ENCODE measurements around the gene ADAMTS2. TPM values are rescaled to one million over a fixed set of nuclear protein-coding genes. Genes with fewer than 3 reads are reported as not detected.

ADAMTS2 gene
- total RNA-seq, 1 donor from 2014 or later: 8.2 TPM

- no peak overlapping the region for H3K4me3 Mint-ChIP-seq
- no peaks in the 10 kb centered on the region for H3K36me3 Mint-ChIP-seq
- no peak for DNase-seq (ENCODE audit: low spot score in 2 of 2, unreplicated experiment in 2 of 2)
- no peak for TF ChIP-seq CTCF (IDR thresholded peaks at IDR 0.05; ENCODE audit: unreplicated experiment)
- no peak overlapping the region for H3K27ac Mint-ChIP-seq
- peaks cover 8% of the 10 kb centered on the region for H3K4me1 Mint-ChIP-seq
- peaks cover 14% of the 10 kb centered on the region for H3K9me3 Mint-ChIP-seq
- no peaks in the 10 kb centered on the region for H3K27me3 Mint-ChIP-seq (ENCODE audit: low read depth)
Observed at GRCh38 chr5:179310439-179311090, 34.7 kb downstream of the ADAMTS2 start.

DNA sequence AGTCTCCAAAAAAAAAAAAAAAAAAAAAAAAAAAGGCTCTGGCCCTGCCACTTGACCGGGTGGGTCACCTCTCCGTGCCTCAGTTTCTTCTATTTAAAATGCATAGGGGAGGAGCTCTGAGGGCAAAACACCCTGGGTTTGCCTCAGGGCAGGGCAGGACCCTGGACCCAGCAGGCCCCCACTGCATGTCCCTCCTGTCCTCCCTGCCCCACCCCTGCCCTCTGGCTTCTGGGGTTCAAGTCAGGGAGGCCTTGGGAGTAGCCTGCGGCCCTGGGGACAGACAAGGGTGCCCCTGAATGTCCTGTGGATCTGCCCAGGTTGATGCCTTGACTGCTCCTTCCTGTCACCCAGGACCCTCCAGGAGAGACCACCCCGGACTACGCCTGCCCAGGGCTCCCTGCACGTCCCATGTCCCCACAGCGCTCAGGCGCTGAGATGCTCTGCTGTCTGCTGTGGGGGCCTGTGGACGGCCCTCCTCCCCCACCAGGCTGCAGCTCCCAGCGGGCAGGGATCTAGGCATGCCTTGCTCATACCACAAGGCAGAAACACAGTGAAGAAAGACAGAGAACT lies 35.4 kb downstream of the ADAMTS2 start:
- TF ChIP-seq CTCF (IDR thresholded peaks at IDR 0.05; ENCODE audit: unreplicated experiment): no peak
- no peaks in the 10 kb centered on the region for H3K36me3 Mint-ChIP-seq
- peaks cover 6% of the 10 kb centered on the region for H3K4me1 Mint-ChIP-seq
- no peaks in the 10 kb centered on the region for H3K27me3 Mint-ChIP-seq (ENCODE audit: low read depth)
- H3K9me3 Mint-ChIP-seq: peaks cover 20% of the 10 kb centered on the region
- no peak overlapping the region for H3K4me3 Mint-ChIP-seq
- no peak overlapping the region for H3K27ac Mint-ChIP-seq
- no peak for DNase-seq (ENCODE audit: low spot score in 2 of 2, unreplicated experiment in 2 of 2)

DNA sequence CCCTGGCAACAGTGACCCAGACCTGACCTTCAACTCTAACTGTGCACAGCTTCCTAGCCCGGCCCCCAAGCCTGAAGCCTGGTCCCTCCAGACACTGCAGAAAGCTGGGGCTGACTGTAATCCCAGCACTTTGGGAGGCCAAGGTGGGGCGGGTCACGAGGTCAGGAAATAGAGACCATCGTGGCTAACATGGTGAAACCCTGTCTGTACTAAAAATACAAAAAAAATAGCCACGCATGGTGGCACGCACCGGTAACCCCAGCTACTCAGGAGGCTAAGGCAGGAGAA lies 35.9 kb downstream of the ADAMTS2 start:
- Mint-ChIP-seq H3K36me3 (no peaks in the 10 kb centered on the region), H3K4me3 (no peak overlapping the region), H3K9me3 (peaks cover 25% of the 10 kb centered on the region), H3K27ac (no peak overlapping the region), H3K4me1 (peaks cover 1% of the 10 kb centered on the region), H3K27me3 (ENCODE audit: low read depth) (no peaks in the 10 kb centered on the region)
- no peak for TF ChIP-seq CTCF (IDR thresholded peaks at IDR 0.05; ENCODE audit: unreplicated experiment)
- DNase-seq (ENCODE audit: low spot score in 2 of 2, unreplicated experiment in 2 of 2): no peak

DNA sequence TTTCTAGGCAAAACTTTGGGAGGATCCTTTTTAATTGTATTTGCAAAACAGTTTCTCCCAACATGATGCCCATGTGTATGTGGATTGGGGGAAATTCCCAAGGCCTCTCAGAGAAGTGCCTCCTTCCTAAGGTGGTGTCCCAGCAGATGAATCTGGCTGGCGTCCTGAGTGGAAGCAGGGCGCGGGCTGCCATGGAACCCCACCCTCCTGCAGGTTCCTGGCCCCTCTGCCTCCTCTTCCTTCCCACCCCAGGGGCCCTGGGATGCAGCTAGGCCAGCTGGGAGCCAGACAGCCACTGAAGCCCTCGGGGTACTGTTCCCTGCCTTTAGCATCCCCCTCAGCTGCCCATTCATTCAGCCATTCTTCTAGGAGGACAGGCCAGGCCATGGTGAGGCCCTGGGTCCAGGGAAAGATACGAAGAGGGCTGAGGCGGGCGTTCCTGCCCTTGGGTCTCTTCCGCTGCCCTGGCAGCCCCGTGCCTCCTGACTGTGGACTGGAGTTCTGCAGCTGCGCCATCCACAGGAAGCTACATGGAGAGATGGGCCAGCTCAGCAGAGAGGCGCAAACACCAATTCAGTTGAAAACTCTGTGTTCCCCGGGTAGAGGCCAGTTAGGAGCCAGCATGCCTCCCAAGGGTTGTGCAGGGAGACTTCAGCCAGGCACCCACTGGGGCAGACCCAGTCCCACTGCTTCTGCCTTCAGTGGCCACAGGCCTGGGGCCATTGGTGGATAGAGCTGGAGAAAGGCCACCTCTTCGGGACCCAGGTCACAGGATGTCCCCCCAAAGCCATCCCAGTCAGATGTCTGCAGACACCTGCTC lies 36.5 kb downstream of the ADAMTS2 start:
- no peak for DNase-seq (ENCODE audit: low spot score in 2 of 2, unreplicated experiment in 2 of 2)
- Mint-ChIP-seq H3K27ac (no peak overlapping the region), H3K27me3 (ENCODE audit: low read depth) (no peaks in the 10 kb centered on the region), H3K4me3 (no peak overlapping the region), H3K36me3 (no peaks in the 10 kb centered on the region), H3K4me1 (no peaks in the 10 kb centered on the region), H3K9me3 (peaks cover 29% of the 10 kb centered on the region)
- TF ChIP-seq CTCF (IDR thresholded peaks at IDR 0.05; ENCODE audit: unreplicated experiment): no peak

DNA sequence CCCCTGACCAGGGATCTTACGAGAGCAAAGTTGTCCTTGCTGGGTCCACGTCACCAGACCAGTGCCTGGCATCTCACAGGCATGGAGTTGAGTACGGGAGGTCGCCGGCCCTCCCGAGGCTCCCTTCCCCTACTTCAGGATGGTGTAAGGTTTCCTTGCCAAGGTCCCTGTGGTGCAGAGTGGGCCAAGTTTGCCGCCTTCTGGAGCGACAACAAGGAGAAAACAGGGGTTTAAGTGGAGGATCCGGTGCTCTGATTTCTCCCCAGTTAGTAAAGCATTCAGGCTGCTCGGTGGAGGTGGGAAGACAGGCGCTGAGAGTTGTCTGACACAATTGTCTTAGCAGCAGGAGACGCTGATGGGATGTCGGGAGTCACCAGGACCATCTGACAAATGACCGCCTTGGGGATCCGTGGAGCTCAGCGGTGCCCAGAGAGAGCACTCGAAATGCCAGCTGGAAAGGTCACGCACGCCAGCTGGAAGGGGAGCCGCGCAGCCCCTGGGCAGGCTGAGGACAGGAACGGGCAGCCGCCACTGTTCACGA lies 37.3 kb downstream of the ADAMTS2 start:
- H3K27me3 Mint-ChIP-seq (ENCODE audit: low read depth): no peaks in the 10 kb centered on the region
- H3K4me3 Mint-ChIP-seq: no peak overlapping the region
- H3K4me1 Mint-ChIP-seq: no peaks in the 10 kb centered on the region
- H3K9me3 Mint-ChIP-seq: peaks cover 32% of the 10 kb centered on the region
- no peaks in the 10 kb centered on the region for H3K36me3 Mint-ChIP-seq
- no peak for TF ChIP-seq CTCF (IDR thresholded peaks at IDR 0.05; ENCODE audit: unreplicated experiment)
- DNase-seq (ENCODE audit: low spot score in 2 of 2, unreplicated experiment in 2 of 2): no peak
- no peak overlapping the region for H3K27ac Mint-ChIP-seq
